GM12878 (cell line): Measurements from ENCODE around the gene CCDC8.

Experiments used
- CREB1 ChIP-seq: IDR thresholded peaks from 2 replicates; pipeline ENCODE4 v1.6.1; 2012; ENCODE audit warnings: low read depth, mild to moderate bottlenecking, inconsistent platforms
- CREM ChIP-seq: IDR thresholded peaks from 2 replicates; pipeline ENCODE4 v1.6.1; 2014; ENCODE audit warnings: antibody characterized with exemption, low read depth
- CTCF ChIP-seq, 3 experiments: IDR thresholded peaks in 2 of 3; conservative IDR thresholded peaks in 1 of 3; 2 replicates each; pipeline ENCODE4 v1.5.1; 2011; ENCODE audit warnings: low read depth in 3 of 3, low read length in 3 of 3, mild to moderate bottlenecking in 3 of 3, control low read depth in 2 of 3, moderate library complexity in 2 of 3, inconsistent platforms in 1 of 3, mixed read lengths in 1 of 3; ENCODE audit not compliant: control insufficient read depth in 2 of 3, insufficient read depth in 1 of 3; ENCODE audit errors: extremely low read depth in 1 of 3
- ELK1 ChIP-seq: IDR thresholded peaks from 2 replicates; pipeline ENCODE4 v1.6.1; 2012; ENCODE audit warnings: low read depth, low read length, improper control_type of control experiment
- HDAC6 ChIP-seq: fragments of 200-600 bp; sonication (generic); IDR thresholded peaks from one replicate; pipeline ENCODE4 v1.8.0; 2017; ENCODE audit warnings: antibody characterized with exemption; ENCODE audit not compliant: unreplicated experiment
- JUND ChIP-seq: IDR thresholded peaks from 2 replicates; pipeline ENCODE4 v1.6.1; 2012; ENCODE audit warnings: low read depth, mild to moderate bottlenecking, low read length, improper control_type of control experiment, moderate library complexity
- POLR2A ChIP-seq: IDR thresholded peaks from 2 replicates; pipeline ENCODE4 v1.6.1; 2011; ENCODE audit warnings: low read depth, mild to moderate bottlenecking, low read length
- SIN3A ChIP-seq: IDR thresholded peaks from 2 replicates; pipeline ENCODE4 v1.6.1; 2012; ENCODE audit warnings: low read depth, low read length, improper control_type of control experiment
- TAF1 ChIP-seq: IDR thresholded peaks from 2 replicates; pipeline ENCODE4 v1.6.1; 2011; ENCODE audit warnings: mild to moderate bottlenecking, low read depth, low read length, borderline replicate concordance
- ZBTB40 ChIP-seq: fragments of 450-650 bp; IDR thresholded peaks from 2 replicates; pipeline ENCODE4 v1.6.1; 2016; ENCODE audit warnings: mild to moderate bottlenecking, moderate library complexity, borderline replicate concordance
- ZNF274 ChIP-seq: IDR thresholded peaks from one replicate; pipeline ENCODE4 v1.8.0; 2011; ENCODE audit not compliant: insufficient read length, insufficient read depth

GRCh38 chr19:46441866-46442265 is 28.5 kb upstream of the CCDC8 start:
- TF ChIP-seq SIN3A (no peak), CTCF (IDR thresholded peaks at IDR 0.05 in 2 of 3, conservative IDR thresholded peaks at IDR 0.05 in 1 of 3; ENCODE audit: control insufficient read depth in 2 of 3, extremely low read depth in 1 of 3, insufficient read depth in 1 of 3, low read depth in 3 of 3, low read length in 3 of 3) (no peak), TAF1 (no peak), POLR2A (no peak), HDAC6 (no peak), CREB1 (no peak), JUND (no peak), ZNF274 (no peak), CREM (no peak), ELK1 (no peak), ZBTB40 (no peak)
